Measurements from ENCODE around the gene SLC43A3. TPM values are rescaled to one million over a fixed set of nuclear protein-coding genes. Genes with fewer than 3 reads are reported as not detected.
A peak's percentile ranks its signal among the peaks of the same experiment; 100 is the strongest.

Gene SLC43A3
- total RNA-seq, 1 donor from 2014 or later, result 66.0 TPM

DNA sequence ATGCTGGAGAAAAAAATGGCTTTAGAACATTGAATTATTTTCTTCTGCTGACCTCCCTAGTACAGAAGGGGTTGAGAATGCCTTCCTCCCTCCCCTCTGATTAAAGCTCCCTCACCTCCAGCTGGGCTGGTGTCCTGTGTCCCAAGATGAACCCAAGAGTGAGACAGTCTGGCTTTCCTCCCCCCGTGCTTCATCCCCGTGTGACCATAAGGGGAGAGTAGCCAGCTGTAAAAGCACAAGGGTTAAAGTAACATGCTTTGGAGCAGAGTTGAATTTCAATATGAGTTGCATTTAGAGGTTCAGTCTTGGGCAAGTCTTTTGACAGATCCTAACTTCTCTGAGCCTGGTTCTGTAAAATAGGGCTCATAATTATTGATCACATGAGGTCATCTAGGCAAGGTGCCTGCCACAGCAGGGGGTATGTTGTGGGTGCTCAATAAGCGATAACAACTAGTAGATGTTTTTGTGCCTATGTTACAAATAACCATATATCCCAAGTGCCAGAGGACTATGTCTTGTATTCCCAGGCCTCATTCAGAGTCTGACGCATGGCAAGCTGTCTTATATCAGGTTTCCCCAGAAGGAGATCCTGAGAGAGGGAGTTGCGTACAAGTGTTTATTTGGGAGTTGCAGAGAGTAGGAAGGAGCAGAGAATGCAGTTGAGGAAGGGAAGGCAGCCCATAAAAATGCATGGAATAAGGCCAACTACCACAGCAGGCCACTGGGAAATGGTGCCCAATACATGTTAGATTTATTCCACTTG lies 40.6 kb downstream of the SLC43A3 start:
- DNase-seq (ENCODE audit: low read depth), result no peak

GRCh38 chr11:57380975-57381374 lies 45.9 kb downstream of the SLC43A3 start, which contains the start of gene PRG3:
PRG3 (minus strand) TSS chr11:57381150; CDS start chr11:57380708, 442 bp downstream.
- DNase-seq (ENCODE audit: low read depth), result no peak
- TF ChIP-seq CTCF (conservative IDR thresholded peaks at IDR 0.05; ENCODE audit: low read depth, low read length), result no peak
- no peak within 1 kb of the TSS for H3K4me3 ChIP-seq (ENCODE audit: low read depth, low read length)

More for the DNA sequence above, 40.6 kb downstream of the SLC43A3 start:
- H3K4me3 ChIP-seq (ENCODE audit: low read depth, low read length), result no peak overlapping the region
- no peak for TF ChIP-seq CTCF (conservative IDR thresholded peaks at IDR 0.05; ENCODE audit: low read depth, low read length)

GRCh38 chr11:57379732-57380131 lies 47.2 kb downstream of the SLC43A3 start:
- no peak for TF ChIP-seq CTCF (conservative IDR thresholded peaks at IDR 0.05; ENCODE audit: low read depth, low read length)
- no peak for DNase-seq (ENCODE audit: low read depth)
- H3K4me3 ChIP-seq (ENCODE audit: low read depth, low read length), result no peak overlapping the region

DNA sequence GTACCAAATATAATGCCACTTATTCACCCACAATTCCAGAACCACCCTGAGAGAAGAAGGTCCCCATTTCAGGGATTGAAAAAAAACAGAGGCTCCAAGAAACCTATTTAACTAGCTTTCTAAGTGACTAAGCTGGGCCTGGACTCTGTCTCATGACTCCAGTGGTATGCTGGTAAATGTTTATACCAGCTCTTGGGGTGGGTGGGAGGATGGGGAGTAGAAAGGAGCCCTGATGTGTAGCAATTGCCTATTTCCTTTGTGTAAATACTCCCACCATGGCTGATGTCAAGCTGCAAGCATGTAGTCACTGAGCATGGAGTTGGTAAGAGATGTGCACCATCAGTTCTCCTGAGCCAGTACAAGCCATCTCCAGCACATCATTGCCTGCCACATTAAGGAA lies 48.7 kb downstream of the SLC43A3 start:
- H3K4me3 ChIP-seq (ENCODE audit: low read depth, low read length), result no peak overlapping the region
- DNase-seq (ENCODE audit: low read depth), result peak; percentile 39
- TF ChIP-seq CTCF (conservative IDR thresholded peaks at IDR 0.05; ENCODE audit: low read depth, low read length), result no peak

GRCh38 chr11:57377107-57377506 lies 49.8 kb downstream of the SLC43A3 start:
- no peak for TF ChIP-seq CTCF (conservative IDR thresholded peaks at IDR 0.05; ENCODE audit: low read depth, low read length)
- no peak for DNase-seq (ENCODE audit: low read depth)

DNA sequence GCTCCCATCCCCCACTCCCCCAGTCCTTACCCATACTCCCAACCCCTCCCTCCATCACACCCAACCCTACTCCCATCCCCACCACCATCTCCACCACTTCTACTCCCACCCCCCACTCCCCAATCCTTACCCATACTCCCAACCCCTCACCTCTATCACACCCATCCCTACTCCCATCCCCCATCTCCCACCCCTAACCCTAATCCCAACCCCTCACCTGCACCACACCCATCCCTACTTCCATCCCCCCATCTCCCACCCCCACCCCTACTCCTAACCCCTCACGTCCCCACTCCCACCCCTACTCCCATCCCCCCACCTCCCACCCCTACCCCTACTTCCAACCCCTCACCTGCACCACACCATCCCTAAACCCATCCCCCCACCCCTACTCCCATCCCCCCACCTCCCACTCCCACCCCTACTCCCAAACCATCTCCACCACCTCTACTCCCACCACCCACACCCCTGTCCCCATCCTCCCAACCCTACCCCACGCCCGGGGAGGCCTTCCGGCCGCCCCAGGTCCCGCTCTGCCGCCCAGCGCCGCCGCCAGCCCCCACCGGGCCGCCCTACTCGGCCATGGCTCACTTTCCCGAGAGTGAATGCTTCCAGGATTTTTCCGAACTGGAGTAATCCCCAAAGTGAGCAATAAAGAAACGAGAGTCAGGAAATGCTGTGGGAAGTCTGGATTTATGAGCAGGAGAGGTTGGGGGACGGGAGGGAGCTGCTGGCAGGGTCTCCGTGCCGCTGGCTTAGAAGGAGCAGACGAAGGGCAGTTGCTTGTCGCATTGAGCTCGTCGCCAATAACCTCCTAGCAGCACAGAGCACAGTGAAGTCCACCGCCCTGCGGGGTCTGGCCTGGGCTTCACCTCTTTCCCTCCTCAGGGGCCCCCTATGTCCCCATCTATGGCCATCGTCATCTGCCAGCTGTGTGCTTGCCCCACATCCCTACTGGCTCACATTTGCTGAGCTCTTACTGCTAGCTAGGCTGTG lies 50.5 kb downstream of the SLC43A3 start:
- TF ChIP-seq CTCF (conservative IDR thresholded peaks at IDR 0.05; ENCODE audit: low read depth, low read length), result no peak
- no peak for DNase-seq (ENCODE audit: low read depth)
- no peak overlapping the region for H3K4me3 ChIP-seq (ENCODE audit: low read depth, low read length)

More at GRCh38 chr11:57377107-57377506, 49.8 kb downstream of the SLC43A3 start:
- H3K4me3 ChIP-seq (ENCODE audit: low read depth, low read length), result no peak overlapping the region

Measured in epithelial cell of proximal tubule (primary cell).